NCI-H526 (cell line): Measurements from ENCODE around the gene CCNQ.
"Not testable (repeated sequence)": the region's sequence is repeated elsewhere in the genome, so short reads cannot be mapped to it uniquely, and the experiment has no call there.

Experiments used
- DNase-seq, 2 experiments: peaks; one replicate each; lab custom pipeline; 2025; lab: John Stamatoyannopoulos, UW

The CCNQ gene

GRCh38 chrX:153623310-153624029 lies 24.5 kb upstream of the CCNQ start:
- no peak for DNase-seq

DNA sequence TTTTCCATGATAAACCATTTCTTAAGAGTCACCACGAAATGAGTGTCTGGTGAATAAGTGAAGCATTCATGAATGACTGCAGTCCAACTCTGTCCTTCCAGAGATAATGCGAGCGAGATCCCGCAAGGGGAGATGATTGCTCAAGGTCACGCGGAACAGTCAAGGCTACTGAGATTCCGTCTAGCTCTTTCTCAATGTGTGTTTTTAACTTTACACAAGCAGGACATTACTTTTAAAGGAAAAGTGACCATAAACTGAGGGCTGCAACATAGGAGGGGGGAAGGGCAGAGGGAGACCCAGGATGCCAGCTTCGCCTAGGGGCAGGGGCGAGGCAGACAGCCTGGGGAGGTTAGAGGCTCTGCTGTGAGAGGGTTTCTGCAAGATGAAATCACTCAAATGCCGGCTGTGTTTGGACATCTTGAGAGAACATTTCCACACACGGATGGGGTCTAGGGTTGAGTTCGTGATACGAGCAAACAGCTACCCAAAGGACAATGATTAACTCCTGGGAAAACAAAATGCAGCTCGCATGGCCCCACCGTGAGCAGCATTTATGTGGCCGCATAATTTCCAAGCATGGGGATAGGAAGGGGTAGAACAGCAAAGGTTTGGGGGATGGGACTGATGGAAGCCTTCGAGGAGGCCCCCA lies 23.8 kb upstream of the CCNQ start:
- no peak for DNase-seq

- no peak for DNase-seq
Measured at GRCh38 chrX:153621949-153622598, 23.1 kb upstream of the CCNQ start.

DNA sequence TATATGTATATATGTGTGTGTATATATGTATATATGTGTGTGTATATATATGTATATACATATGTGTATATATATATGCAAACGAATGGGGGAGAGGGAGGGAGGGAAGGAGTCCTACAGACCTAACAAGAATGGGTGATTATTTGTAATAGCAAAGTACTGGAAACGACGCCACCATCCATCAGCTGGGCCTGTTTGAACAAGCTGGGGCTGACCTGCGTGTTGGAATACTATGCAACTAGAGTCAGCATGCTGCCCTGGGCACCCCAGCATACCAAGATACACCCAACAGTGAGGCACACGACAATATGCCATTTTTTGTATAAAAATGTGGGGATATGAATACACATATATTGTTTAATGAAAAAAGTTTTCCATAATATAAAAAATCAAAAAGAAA lies 21.6 kb upstream of the CCNQ start:
- DNase-seq = no peak

DNA sequence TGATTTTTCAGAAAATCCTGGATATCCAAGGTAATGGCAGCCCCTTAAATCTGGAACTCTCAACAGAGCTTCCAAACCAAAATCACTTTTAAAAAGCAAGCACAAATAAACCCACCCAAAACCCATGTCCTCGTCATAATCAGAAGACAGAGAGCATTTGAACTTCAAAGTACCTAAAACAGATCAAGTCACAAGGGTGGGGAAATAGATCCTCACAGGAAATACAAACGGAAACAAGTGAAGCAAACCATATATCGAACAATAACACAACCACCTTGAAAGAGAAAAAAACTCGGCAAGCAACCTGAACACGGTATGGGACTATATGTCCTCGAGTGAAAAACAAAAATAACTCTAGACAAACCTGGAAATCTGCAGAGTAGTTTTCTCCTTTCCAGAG lies 15.9 kb upstream of the CCNQ start:
- DNase-seq = no peak

- DNase-seq = no peak
Measured at GRCh38 chrX:153612413-153612812, 13.5 kb upstream of the CCNQ start.

- DNase-seq = no peak
Measured at GRCh38 chrX:153611298-153612095, 12.6 kb upstream of the CCNQ start.

GRCh38 chrX:153610836-153611213 lies 11.9 kb upstream of the CCNQ start:
- DNase-seq = no peak

DNA sequence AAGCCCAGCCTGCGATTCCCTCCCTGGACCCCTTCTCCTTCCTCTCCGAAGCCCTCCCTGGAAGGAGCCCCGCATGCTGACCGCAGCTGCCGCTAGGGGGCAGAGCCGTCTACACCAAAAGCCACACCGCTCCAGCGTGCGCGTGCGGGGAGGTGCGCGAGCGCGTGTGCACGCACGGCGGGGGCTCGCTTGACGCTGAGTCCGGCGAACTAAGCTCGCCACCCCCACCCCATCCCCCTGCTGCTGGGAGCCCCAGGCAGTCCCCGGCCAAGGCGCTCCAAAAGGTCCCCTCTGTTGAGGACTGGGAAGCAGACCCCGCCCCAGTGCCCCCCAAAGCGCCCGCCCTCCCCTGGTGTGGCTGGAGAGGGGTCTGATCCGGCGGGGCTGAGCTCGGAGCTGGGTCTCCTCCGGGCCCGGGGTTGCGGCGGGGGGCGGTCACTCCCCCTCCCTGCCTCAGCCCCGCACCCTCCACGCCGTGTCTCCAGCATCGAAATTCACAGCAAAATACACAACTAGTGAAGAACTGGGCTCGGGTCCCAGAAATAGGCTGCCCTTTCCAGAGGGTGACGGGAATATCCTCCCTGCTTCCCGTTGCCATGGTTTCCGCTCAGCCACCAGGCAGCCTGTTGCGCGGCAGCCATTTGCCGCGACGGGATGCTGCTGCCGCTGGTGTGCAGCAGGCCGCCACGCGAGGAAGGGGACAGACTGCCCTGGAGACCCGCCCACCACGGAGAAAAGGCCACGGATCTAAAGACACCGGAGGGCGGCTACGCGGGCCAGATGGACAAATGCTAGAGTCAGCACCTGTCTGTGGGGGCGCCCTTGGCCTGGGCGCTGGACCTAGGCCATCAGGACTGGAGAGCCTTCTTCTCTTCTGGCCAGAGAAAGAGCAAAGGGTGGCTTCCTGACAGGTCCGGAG lies 11.2 kb upstream of the CCNQ start:
- peak; percentile 49 to 88 for DNase-seq

DNA sequence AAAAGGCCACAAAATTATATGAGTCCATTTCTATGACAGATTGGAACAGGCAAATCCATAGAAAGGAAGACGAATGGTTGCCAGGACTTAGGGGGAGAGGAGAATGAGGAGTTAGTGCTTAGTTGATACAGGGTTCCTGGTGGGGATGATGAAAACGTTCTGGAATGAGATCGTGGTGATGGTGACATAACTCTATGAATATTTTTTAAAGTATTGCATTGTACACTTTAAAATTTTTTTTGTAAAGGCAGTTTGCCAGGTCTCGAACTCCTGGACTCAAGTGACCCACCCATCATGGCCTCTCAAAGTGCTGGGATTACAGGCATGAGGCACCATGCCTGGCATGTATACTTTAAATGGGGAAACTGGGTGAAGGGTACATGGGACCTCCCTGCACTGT lies 9.9 kb upstream of the CCNQ start:
- DNase-seq = no peak

- DNase-seq = no peak
Measured at GRCh38 chrX:153608376-153608775, 9.4 kb upstream of the CCNQ start.

GRCh38 chrX:153606503-153606902 lies 7.6 kb upstream of the CCNQ start:
- DNase-seq = no peak

- not testable (repeated sequence) for DNase-seq
Measured at GRCh38 chrX:153604666-153605380, 5.9 kb upstream of the CCNQ start.

DNA sequence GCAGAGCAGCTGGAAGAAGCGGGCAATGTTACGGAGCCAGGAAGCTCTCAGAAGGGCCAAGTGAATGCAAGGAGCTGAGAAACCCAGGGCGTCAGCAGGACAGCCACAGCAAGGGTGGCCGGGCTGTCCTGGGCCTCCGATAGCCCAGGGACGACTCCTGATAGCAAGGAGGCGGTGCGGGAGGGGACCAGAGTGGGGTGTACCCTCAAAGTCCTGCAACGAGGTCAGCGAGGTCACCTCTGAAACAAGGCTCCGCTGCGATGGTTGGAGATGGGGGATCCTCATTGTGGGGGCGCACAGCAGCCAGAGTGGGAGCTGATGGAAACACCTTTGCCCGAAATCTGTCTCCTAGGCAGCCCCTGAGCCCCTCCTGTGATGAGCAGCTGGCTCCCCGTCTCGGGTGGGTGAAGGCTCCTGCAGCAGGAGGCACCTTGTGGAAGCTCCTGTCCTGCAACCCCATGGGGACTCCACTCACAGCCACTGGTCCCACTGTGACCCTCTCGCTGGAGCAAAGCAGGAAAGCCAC lies 4.3 kb upstream of the CCNQ start:
- DNase-seq = no peak

DNA sequence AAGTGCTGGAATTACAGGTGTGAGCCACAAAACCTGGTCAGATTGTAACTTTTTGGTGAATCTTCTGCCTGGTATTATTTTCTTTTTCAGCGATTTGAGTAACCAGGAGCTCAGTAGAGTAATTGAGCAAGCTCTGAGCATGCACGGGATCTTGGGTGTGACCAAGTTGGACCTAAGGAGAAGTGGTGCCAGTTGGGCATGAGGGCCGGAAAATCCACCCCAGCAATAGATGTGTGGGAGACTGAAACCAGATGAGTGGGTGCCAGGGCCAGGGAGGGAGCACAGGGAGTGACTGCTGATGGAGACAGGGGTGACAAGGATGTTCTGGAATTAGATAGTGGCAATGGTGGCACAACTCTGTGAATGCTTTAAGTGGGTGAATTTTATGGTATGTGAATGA lies 3.7 kb upstream of the CCNQ start:
- no peak for DNase-seq

- DNase-seq = no peak
Measured at GRCh38 chrX:153601511-153602110, 2.7 kb upstream of the CCNQ start.

- DNase-seq = no peak
Measured at GRCh38 chrX:153600921-153601320, 2.0 kb upstream of the CCNQ start.

GRCh38 chrX:153600032-153600373 lies 1.1 kb upstream of the CCNQ start:
- no peak for DNase-seq

GRCh38 chrX:153599192-153600031 lies 473 bp upstream of the CCNQ start:
- DNase-seq = peak; percentile 36 to 93
